Measurements from ENCODE around the gene CHST4. TPM values are rescaled to one million over a fixed set of nuclear protein-coding genes. Genes with fewer than 3 reads are reported as not detected.

The CHST4 gene
- total RNA-seq, 1 donor from 2014 or later: 0.12 TPM

- peak; percentile 82 for TF ChIP-seq CTCF (conservative IDR thresholded peaks at IDR 0.05; ENCODE audit: low read depth, low read length)
- DNase-seq (ENCODE audit: low read depth): no peak
- H3K4me3 ChIP-seq (ENCODE audit: low read depth, low read length): no peak overlapping the region
Observed at GRCh38 chr16:71537643-71538042, 11.4 kb downstream of the CHST4 start.

- H3K4me3 ChIP-seq (ENCODE audit: low read depth, low read length): no peak overlapping the region
- peak; percentile 50 for TF ChIP-seq CTCF (conservative IDR thresholded peaks at IDR 0.05; ENCODE audit: low read depth, low read length)
- no peak for DNase-seq (ENCODE audit: low read depth)
Observed at GRCh38 chr16:71542377-71542776, 16.2 kb downstream of the CHST4 start.

GRCh38 chr16:71547168-71547567, 20.9 kb downstream of the CHST4 start:
- H3K4me3 ChIP-seq (ENCODE audit: low read depth, low read length): no peak overlapping the region
- TF ChIP-seq CTCF (conservative IDR thresholded peaks at IDR 0.05; ENCODE audit: low read depth, low read length): no peak
- no peak for DNase-seq (ENCODE audit: low read depth)

- TF ChIP-seq CTCF (conservative IDR thresholded peaks at IDR 0.05; ENCODE audit: low read depth, low read length): peak; percentile 16
- H3K4me3 ChIP-seq (ENCODE audit: low read depth, low read length): no peak overlapping the region
- no peak for DNase-seq (ENCODE audit: low read depth)
Observed at GRCh38 chr16:71552698-71553503, 26.7 kb downstream of the CHST4 start.

GRCh38 chr16:71555230-71555891, 29.1 kb downstream of the CHST4 start:
- H3K4me3 ChIP-seq (ENCODE audit: low read depth, low read length): no peak overlapping the region
- no peak for TF ChIP-seq CTCF (conservative IDR thresholded peaks at IDR 0.05; ENCODE audit: low read depth, low read length)
- no peak for DNase-seq (ENCODE audit: low read depth)

GRCh38 chr16:71557299-71557698, 31.1 kb downstream of the CHST4 start:
- TF ChIP-seq CTCF (conservative IDR thresholded peaks at IDR 0.05; ENCODE audit: low read depth, low read length): no peak
- no peak for DNase-seq (ENCODE audit: low read depth)
- H3K4me3 ChIP-seq (ENCODE audit: low read depth, low read length): no peak overlapping the region

Measured in epithelial cell of proximal tubule (primary cell).